H1 (cell line): ENCODE results near the gene MYL6B. TPM values are rescaled to one million over a fixed set of nuclear protein-coding genes. Genes with fewer than 3 reads are reported as not detected.

Source experiments
- CTCF ChIA-PET: fragments of 300-600 bp; sonication (Branson Sonifier 250); formaldehyde crosslinking; loops from one replicate; lab custom pipeline; 2021; ENCODE audit not compliant: partially characterized antibody; lab: Charles Lee
- POLR2A ChIA-PET: fragments of 300-600 bp; sonication (Branson Sonifier 250); formaldehyde crosslinking; loops from one replicate; lab custom pipeline; 2021; ENCODE audit warnings: inconsistent platforms; ENCODE audit not compliant: partially characterized antibody; lab: Charles Lee
- DNase-seq, 2 experiments: peaks; one replicate each; pipeline versions ENCODE4 v3.0.0 to v3.0.0-alpha.2; 2010 to 2022; ENCODE audit warnings: low spot score in 2 of 2, low read depth in 1 of 2, mixed read lengths in 1 of 2
- FAIRE-seq: peaks from 2 replicates; lab custom pipeline; 2011; peaks lifted over from hg19 to GRCh38; lab: Jason Lieb, UNC
- H2AFZ ChIP-seq: 2 replicates; pipeline ENCODE4 v1.8.1; 2012; ENCODE audit warnings: low read length, inconsistent platforms
- H2AK5ac ChIP-seq: 2 replicates; pipeline ENCODE4 v1.6.1; 2013; ENCODE audit warnings: low read depth, low read length
- H2BK120ac ChIP-seq: replicated peaks from 2 replicates; pipeline ENCODE3; 2013; ENCODE audit warnings: low read depth, low read length, inconsistent platforms
- H2BK12ac ChIP-seq: 2 replicates; pipeline ENCODE4 v1.6.1; 2013; ENCODE audit warnings: low read depth, low read length
- H2BK15ac ChIP-seq: 2 replicates; pipeline ENCODE4 v1.6.1; 2013; ENCODE audit warnings: low read length
- H2BK20ac ChIP-seq: 2 replicates; pipeline ENCODE4 v1.6.1; 2013; ENCODE audit warnings: low read length
- H2BK5ac ChIP-seq: 2 replicates; pipeline ENCODE4 v1.6.1; 2013; ENCODE audit warnings: low read depth, low read length
- H3K14ac ChIP-seq: 2 replicates; pipeline ENCODE4 v1.6.1; 2013; ENCODE audit warnings: inconsistent platforms; ENCODE audit not compliant: insufficient read length
- H3K18ac ChIP-seq: 2 replicates; pipeline ENCODE4 v1.6.1; 2013; ENCODE audit warnings: low read length; ENCODE audit errors: extremely low read depth
- H3K23ac ChIP-seq: 2 replicates; pipeline ENCODE4 v1.6.1; 2013; ENCODE audit warnings: inconsistent platforms; ENCODE audit not compliant: insufficient read length
- H3K23me2 ChIP-seq: 2 replicates; pipeline ENCODE4 v1.6.1; 2013; ENCODE audit warnings: low read depth, low read length
- H3K27ac ChIP-seq: 2 replicates; pipeline ENCODE4 v1.6.1; 2011; ENCODE audit warnings: low read depth, low read length, inconsistent platforms
- H3K27me3 ChIP-seq, 4 experiments: replicated peaks in 1 of 4; 1 replicate in 1 of 4; 2 replicates in 3 of 4; pipeline versions ENCODE4 v1.6.1 to v1.8.1; 2011 to 2013; ENCODE audit warnings: low read length in 3 of 4, mild to moderate bottlenecking in 3 of 4, inconsistent platforms in 2 of 4, mixed read lengths in 2 of 4, moderate library complexity in 1 of 4; ENCODE audit not compliant: control insufficient read depth in 3 of 4, insufficient read depth in 3 of 4; ENCODE audit errors: extremely low read depth in 1 of 4
- H3K36me3 ChIP-seq, 4 experiments: 2 replicates each; pipeline versions ENCODE4 v1.6.1 to v1.8.1; 2011 to 2013; ENCODE audit warnings: mild to moderate bottlenecking in 4 of 4, low read length in 3 of 4, moderate library complexity in 2 of 4, control low read depth in 1 of 4, inconsistent platforms in 1 of 4; ENCODE audit not compliant: insufficient read depth in 4 of 4, control insufficient read depth in 2 of 4
- H3K4ac ChIP-seq: replicated peaks from 2 replicates; pipeline ENCODE3; 2013; ENCODE audit warnings: low read length, low read depth, mixed read lengths, inconsistent platforms; ENCODE audit not compliant: insufficient read length
- H3K4me1 ChIP-seq, 4 experiments: replicated peaks in 1 of 4; 1 replicate in 1 of 4; 2 replicates in 3 of 4; pipeline versions ENCODE4 v1.6.1 to v1.8.1; 2011 to 2013; ENCODE audit warnings: low read length in 3 of 4, inconsistent platforms in 2 of 4, mixed read lengths in 1 of 4; ENCODE audit not compliant: insufficient read depth in 4 of 4, control insufficient read depth in 3 of 4
- H3K4me2 ChIP-seq, 2 experiments: 2 replicates each; pipeline versions ENCODE4 v1.6.1 to v1.8.1; 2011 to 2013; ENCODE audit warnings: low read depth in 2 of 2, low read length in 2 of 2, control low read depth in 1 of 2, inconsistent platforms in 1 of 2, mild to moderate bottlenecking in 1 of 2; ENCODE audit not compliant: insufficient read depth in 1 of 2
- H3K4me3 ChIP-seq, 4 experiments: fragments of 200-600, 300-600 bp in 1 of 4; sonication (generic), shearing (Covaris generic), sonication (Bioruptor Twin) in 1 of 4; 2 replicates each; pipeline versions ENCODE4 v1.5.1 to v1.8.1; 2011 to 2016; ENCODE audit warnings: low read length in 4 of 4, low read depth in 3 of 4, control low read depth in 2 of 4, inconsistent platforms in 2 of 4, mild to moderate bottlenecking in 2 of 4, mixed read lengths in 1 of 4, moderate library complexity in 1 of 4; ENCODE audit not compliant: insufficient read depth in 2 of 4; ENCODE audit errors: extremely low read depth in 1 of 4
- H3K56ac ChIP-seq: replicated peaks from 2 replicates; pipeline ENCODE3; 2013; ENCODE audit warnings: low read depth, mild to moderate bottlenecking, mixed read lengths, low read length, inconsistent platforms; ENCODE audit not compliant: insufficient read length
- H3K79me1 ChIP-seq: 2 replicates; pipeline ENCODE4 v1.6.1; 2013; ENCODE audit warnings: low read depth, low read length, control low read depth
- H3K79me2 ChIP-seq, 2 experiments: 2 replicates each; pipeline versions ENCODE4 v1.6.1 to v1.8.1; 2012 to 2013; ENCODE audit warnings: low read length in 2 of 2, mild to moderate bottlenecking in 2 of 2, inconsistent platforms in 1 of 2; ENCODE audit not compliant: insufficient read depth in 2 of 2, control insufficient read depth in 1 of 2
- H3K9ac ChIP-seq, 4 experiments: replicated peaks in 1 of 4; 1 replicate in 1 of 4; 2 replicates in 3 of 4; pipeline versions ENCODE4 v1.6.1 to v1.8.1; 2011 to 2013; ENCODE audit warnings: low read depth in 3 of 4, low read length in 3 of 4, control low read depth in 2 of 4, mild to moderate bottlenecking in 2 of 4, moderate library complexity in 2 of 4, inconsistent platforms in 1 of 4; ENCODE audit errors: extremely low read depth in 1 of 4
- H3K9me3 ChIP-seq, 2 experiments: 2 replicates each; pipeline versions ENCODE4 v1.6.1 to v1.8.1; 2012 to 2013; ENCODE audit warnings: mild to moderate bottlenecking in 2 of 2, moderate library complexity in 2 of 2, control low read depth in 1 of 2, inconsistent platforms in 1 of 2, low read depth in 1 of 2, low read length in 1 of 2, mixed read lengths in 1 of 2; ENCODE audit not compliant: insufficient read depth in 2 of 2
- H4K20me1 ChIP-seq, 2 experiments: replicated peaks in 1 of 2; 2 replicates each; pipeline versions ENCODE3 to v1.8.1; 2011 to 2013; ENCODE audit warnings: inconsistent platforms in 2 of 2, low read length in 2 of 2, mild to moderate bottlenecking in 1 of 2; ENCODE audit not compliant: insufficient read depth in 2 of 2, control insufficient read depth in 1 of 2
- H4K5ac ChIP-seq: 2 replicates; pipeline ENCODE4 v1.6.1; 2013; ENCODE audit warnings: low read length, low read depth, mixed read lengths, inconsistent platforms; ENCODE audit not compliant: insufficient read length
- H4K8ac ChIP-seq: 2 replicates; pipeline ENCODE4 v1.8.0; 2013; ENCODE audit warnings: mild to moderate bottlenecking, moderate library complexity, low read length, inconsistent platforms; ENCODE audit not compliant: insufficient read depth; ENCODE audit errors: extremely low read depth
- H4K91ac ChIP-seq: replicated peaks from 2 replicates; pipeline ENCODE3; 2013; ENCODE audit warnings: low read length, mixed read lengths, inconsistent platforms; ENCODE audit not compliant: insufficient read length
- BACH1 ChIP-seq: IDR thresholded peaks from 2 replicates; pipeline ENCODE4 v1.6.1; 2012; ENCODE audit warnings: low read length, improper control_type of control experiment
- CHD1 ChIP-seq: IDR thresholded peaks from 2 replicates; pipeline ENCODE4 v1.6.1; 2012; ENCODE audit warnings: low read depth, low read length, improper control_type of control experiment
- GABPA ChIP-seq: IDR thresholded peaks from 2 replicates; pipeline ENCODE4 v1.6.1; 2011; ENCODE audit warnings: mild to moderate bottlenecking, low read length, moderate library complexity, borderline replicate concordance; ENCODE audit not compliant: insufficient read depth
- KDM4A ChIP-seq: IDR thresholded peaks from one replicate; pipeline ENCODE4 v1.7.1; 2012; ENCODE audit warnings: low read depth, mild to moderate bottlenecking, moderate library complexity, low read length, inconsistent platforms; ENCODE audit not compliant: severe bottlenecking
- POLR2AphosphoS5 ChIP-seq: IDR thresholded peaks from 2 replicates; pipeline ENCODE4 v1.6.1; 2011; ENCODE audit warnings: low read depth, low read length
- RNF2 ChIP-seq: fragments of 200-900, 300-1000 bp; sonication (generic); IDR thresholded peaks from 2 replicates; pipeline ENCODE4 v1.7.1; 2016; ENCODE audit warnings: borderline replicate concordance, low read depth, mild to moderate bottlenecking, antibody characterized with exemption, low read length; ENCODE audit not compliant: poor library complexity, severe bottlenecking; ENCODE audit errors: missing control alignments
- YY1 ChIP-seq: IDR thresholded peaks from 2 replicates; pipeline ENCODE4 v1.6.1; 2011; ENCODE audit warnings: low read depth, mild to moderate bottlenecking, low read length
- WGBS, 2 experiments: shearing (Covaris generic) in 1 of 2; methylation state at CpG; one replicate each; pipeline versions ENCODE4 v1.1.6 to v1.1.7; 2013 to 2015; ENCODE audit warnings: low lambda C conversion rate in 2 of 2, mixed read lengths in 2 of 2, inconsistent platforms in 1 of 2, low coverage in 1 of 2, missing lambda C conversion rate in 1 of 2; ENCODE audit not compliant: insufficient replicate concordance in 2 of 2, insufficient coverage in 1 of 2, insufficient read length in 1 of 2; ENCODE audit errors: extremely low coverage in 1 of 2, missing lambda C conversion rate in 1 of 2; 5-methylcytosine and 5-hydroxymethylcytosine counted together
- polyA plus RNA-seq, 7 experiments: library from polyadenylated mRNA; depleted of rRNA in 3 of 7; stranded (reverse) in 5 of 7; unstranded in 2 of 7; fragments of >200 nt in 5 of 7; fragments of 200-250 nt in 2 of 7; gene quantifications; 1 replicate in 5 of 7; 2 replicates in 1 of 7; 4 replicates in 1 of 7; pipeline versions ENCODE4 v1.2.1 to v1.2.3, GENCODE V29; 2011 to 2013; ENCODE audit warnings: missing spikeins in 2 of 7, mixed read lengths in 2 of 7
- total RNA-seq: library from RNA; stranded (reverse); fragmentation: NEBNext Ultra II Directional; extraction: Animal tissue kit (Norgen Biotek cat#: 25700); gene quantifications from 2 replicates; pipeline ENCODE4 v1.2.1, GENCODE V29; 2021

The MYL6B gene
- total and polyA plus RNA-seq, 2 of the 8 experiments (the other 6 are each of a cell fraction or from before 2014, with no cell fraction given): 163 to 202 TPM

DNA sequence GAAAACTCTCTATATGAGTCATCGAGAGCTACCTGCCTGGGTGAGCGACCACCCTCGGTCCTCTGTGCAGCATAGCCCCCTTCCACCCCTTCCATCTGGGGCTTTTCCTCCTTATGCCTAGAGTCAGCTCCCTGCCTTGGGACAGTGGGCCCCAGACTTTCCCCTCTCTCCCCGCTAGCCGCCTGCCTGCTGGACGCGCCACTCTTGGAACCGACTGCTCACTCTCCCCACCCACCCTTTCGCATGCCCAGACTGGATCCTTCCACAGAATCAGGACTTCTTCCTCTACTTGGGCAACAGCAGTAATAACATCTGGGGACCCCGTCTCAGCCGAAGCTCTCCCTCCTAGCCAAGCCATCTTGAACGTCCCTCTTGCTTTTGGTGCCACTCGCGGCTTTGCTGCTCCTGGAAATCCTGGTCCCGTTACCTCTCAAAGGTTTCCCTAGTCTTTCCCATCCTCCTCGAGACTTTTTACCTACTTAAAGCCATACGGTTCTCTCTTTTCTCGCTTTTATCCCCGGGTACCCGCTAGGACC lies 23.6 kb upstream of the MYL6B start:
- Histone ChIP-seq H3K79me1 (no peaks in the 10 kb centered on the region), H3K23ac (no peak overlapping the region), H3K4me2 (peak overlapping the region; percentile 96 to 98), H3K4ac (peak overlapping the region; percentile 66), H3K56ac (peak overlapping the region; percentile 63), H4K5ac (peak overlapping the region; percentile 72), H3K36me3 (peaks cover 11 to 34% (median 28%) of the 10 kb centered on the region in 4 experiments), H3K23me2 (peaks cover 12% of the 10 kb centered on the region), H3K9ac (peak overlapping the region; percentile 92 to 93 (median 92)), H3K27me3 (no peaks in the 10 kb centered on the region), H3K27ac (peak overlapping the region; percentile 88), H4K20me1 (peaks cover 0 to 2% of the 10 kb centered on the region in 2 experiments), H4K91ac (peak overlapping the region; percentile 48), H2BK12ac (peak overlapping the region; percentile 22; the same call in 1 of the 2 replicates), H2BK15ac (peak overlapping the region; percentile 93; the same call in 1 of the 2 replicates), H2BK120ac (no peak overlapping the region), H3K4me1 (peaks cover 0 to 13% (median 5%) of the 10 kb centered on the region in 4 experiments; a peak in 5 of 7 replicates), H3K4me3 (peak overlapping the region; percentile 79 to 95 (median 90)), H3K79me2 (peaks cover 0 to 10% of the 10 kb centered on the region in 2 experiments; a peak in 1 of 4 replicates), H3K14ac (peak overlapping the region; percentile 20), H2BK20ac (no peak overlapping the region), H2AK5ac (peak overlapping the region; percentile 89; the same call in 1 of the 2 replicates), H3K9me3 (no peaks in the 10 kb centered on the region; a peak in 1 of 4 replicates), H2AFZ (peak overlapping the region; percentile 3; the same call in 1 of the 2 replicates), H3K18ac (peak overlapping the region; percentile 85; the same call in 1 of the 2 replicates), H4K8ac (peak overlapping the region; percentile 96; the same call in 1 of the 2 replicates), H2BK5ac (peak overlapping the region; percentile 90)
- TF ChIP-seq BACH1 (no peak), KDM4A (peak; percentile 45), RNF2 (no peak), POLR2AphosphoS5 (0 out of 2 replicates have a peak, but pooled peaks have one; percentile 19), CHD1 (0 out of 2 replicates have a peak, but pooled peaks have one; percentile 35), YY1 (no peak), GABPA (no peak)
- DNase-seq: no peak
- WGBS, 2 experiments: 2% methylated on average over 18 of the region's 20 CpGs; no CpG with 5 or more reads in 1 of the 2 experiments
- POLR2A ChIA-PET: interaction anchor here (0.9 to 5.3 kb wide), 13 partner anchors 7 to 138 kb away, joined by 3 to 161 read pairs (median 5); partner anchors contain the start of genes COQ10A, MYL6B, PA2G4 and RNF41
- CTCF ChIA-PET: interaction anchor here (0.5 to 5.4 kb wide), 12 partner anchors 9 to 1325 kb away, joined by 3 to 46 read pairs (median 6); partner anchors contain the start of genes SMARCC2 and ZC3H10
- no peak for FAIRE-seq
